Measurements from ENCODE around the gene PHF10.

DNA sequence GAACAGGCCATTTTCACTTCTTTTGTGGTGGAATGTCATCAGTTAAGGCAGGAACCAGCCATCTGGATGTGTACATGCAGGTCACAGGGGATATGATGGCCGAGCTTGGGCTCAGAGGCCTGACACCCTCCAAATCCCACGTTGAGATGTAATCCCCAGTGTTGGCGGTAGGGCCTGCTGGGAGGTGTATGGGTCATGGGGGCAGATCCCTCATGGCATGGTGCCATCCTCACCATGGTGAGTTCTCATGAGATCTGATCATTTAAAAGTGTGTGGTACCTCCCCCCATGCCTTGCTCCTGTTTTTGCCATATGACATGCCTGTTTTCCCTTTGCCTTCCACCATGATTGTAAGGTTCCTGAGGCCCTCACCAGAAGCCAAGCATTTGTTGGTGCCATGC lies 49.3 kb downstream of the PHF10 start:
- no peak for TF ChIP-seq POLR2A (IDR thresholded peaks at IDR 0.05; ENCODE audit: low read depth)
- no peak for TF ChIP-seq POLR2AphosphoS5 (IDR thresholded peaks at IDR 0.05)
